Activated CD4-positive, alpha-beta T cell treated with anti-CD3 and anti-CD28 coated beads, Interleukin-2, amount 50 U/mL, for 24 hours (primary cell): ENCODE measurements around the gene APBA1.

ENCODE experiments used
- DNase-seq, 2 donors: peaks; one replicate each; pipeline ENCODE4 v3.0.0-alpha.2; 2020; ENCODE audit warnings: low read depth in 1 of 2, low spot score in 1 of 2

The APBA1 gene

GRCh38 chr9:69535286-69535832 lies 136.8 kb downstream of the APBA1 start:
- no peak for DNase-seq

- no peak for DNase-seq
These were observed 139.8 kb downstream of the APBA1 start for GRCh38 chr9:69532396-69532795.

- no peak for DNase-seq
These were observed 144.7 kb downstream of the APBA1 start for GRCh38 chr9:69527454-69527853.

GRCh38 chr9:69526699-69527098 lies 145.5 kb downstream of the APBA1 start:
- DNase-seq = no peak

- no peak for DNase-seq
These were observed 152.5 kb downstream of the APBA1 start for GRCh38 chr9:69519470-69520240.

- no peak for DNase-seq
These were observed 155.5 kb downstream of the APBA1 start for GRCh38 chr9:69516353-69517322.

GRCh38 chr9:69515810-69516209 lies 156.4 kb downstream of the APBA1 start:
- no peak for DNase-seq

- DNase-seq = no peak
These were observed 158.9 kb downstream of the APBA1 start for GRCh38 chr9:69513141-69513820.

- DNase-seq = no peak
These were observed 168.1 kb downstream of the APBA1 start for GRCh38 chr9:69504058-69504457.

GRCh38 chr9:69502671-69503301 lies 169.4 kb downstream of the APBA1 start:
- no peak for DNase-seq

- no peak for DNase-seq
These were observed 171.3 kb downstream of the APBA1 start for GRCh38 chr9:69500896-69501295.

GRCh38 chr9:69499959-69500358 lies 172.2 kb downstream of the APBA1 start:
- no peak for DNase-seq

GRCh38 chr9:69499407-69499806 lies 172.8 kb downstream of the APBA1 start:
- DNase-seq = no peak

GRCh38 chr9:69498470-69498869 lies 173.7 kb downstream of the APBA1 start:
- DNase-seq = no peak

- DNase-seq = no peak
These were observed 174.4 kb downstream of the APBA1 start for GRCh38 chr9:69497816-69498215.

GRCh38 chr9:69496846-69497450 lies 175.2 kb downstream of the APBA1 start:
- no peak for DNase-seq

- no peak for DNase-seq
These were observed 176.9 kb downstream of the APBA1 start for GRCh38 chr9:69495296-69495695.

- DNase-seq = no peak
These were observed 177.4 kb downstream of the APBA1 start for GRCh38 chr9:69494763-69495162.

GRCh38 chr9:69494208-69494607 lies 178.0 kb downstream of the APBA1 start:
- no peak for DNase-seq

- no peak for DNase-seq
These were observed 185.7 kb downstream of the APBA1 start for GRCh38 chr9:69486498-69486897.
